Transverse colon (tissue), 3 donors: ENCODE measurements around the gene NCR2.

Experiments used
- CTCF ChIP-seq, 5 experiments: fragments of 200-600 bp in 3 of 5; fragments of 450-650 bp in 2 of 5; sonication (generic) in 3 of 5; IDR thresholded peaks; 1 replicate in 2 of 5; 2 replicates in 3 of 5; pipeline ENCODE4 v1.5.1; 2016 to 2017; ENCODE audit warnings: antibody characterized with exemption in 5 of 5, inconsistent platforms in 3 of 5, mild to moderate bottlenecking in 2 of 5, moderate library complexity in 1 of 5
- EP300 ChIP-seq: sonication (generic); formaldehyde crosslinking; IDR thresholded peaks from one replicate; pipeline ENCODE4 v1.6.1; 2017; ENCODE audit warnings: antibody characterized with exemption, low read depth
- POLR2A ChIP-seq: fragments of 450-650 bp; IDR thresholded peaks from one replicate; pipeline ENCODE4 v1.6.1; 2016; ENCODE audit warnings: antibody characterized with exemption, mild to moderate bottlenecking, moderate library complexity

- TF ChIP-seq CTCF (IDR thresholded peaks at IDR 0.05) (no peak), POLR2A (no peak), EP300 (no peak)
These were observed 21.4 kb downstream of the NCR2 start for GRCh38 chr6:41356825-41357224.
